MM.1S (cell line): ENCODE results near the gene KCMF1.

ENCODE experiments used
- DNase-seq: peaks from one replicate; pipeline ENCODE4 v3.0.0-alpha.2; 2015
- H2AFZ ChIP-seq: fragments of 300-600 bp; sonication (generic); 2 replicates; pipeline ENCODE4 v1.6.0; 2016; ENCODE audit warnings: antibody characterized with exemption, low read length
- H3F3A ChIP-seq: fragments of 300-600 bp; sonication (generic); 2 replicates; pipeline ENCODE4 v1.6.1; 2016; ENCODE audit warnings: mild to moderate bottlenecking, antibody characterized with exemption, low read length, moderate library complexity, mixed read lengths; ENCODE audit not compliant: insufficient read depth
- H3K27ac ChIP-seq: fragments of 300-600 bp; sonication (generic); 2 replicates; pipeline ENCODE4 v1.5.1; 2016; ENCODE audit warnings: mild to moderate bottlenecking, low read length
- H3K27me3 ChIP-seq: fragments of 300-600 bp; sonication (generic); replicated peaks from 2 replicates; pipeline ENCODE4 v1.6.0; 2016; ENCODE audit warnings: low read length; ENCODE audit not compliant: insufficient read depth
- H3K36me3 ChIP-seq: fragments of 300-600 bp; sonication (generic); replicated peaks from 2 replicates; pipeline ENCODE4 v1.6.1; 2016; ENCODE audit warnings: mild to moderate bottlenecking, low read length, mixed read lengths; ENCODE audit not compliant: insufficient read depth
- H3K4me1 ChIP-seq: fragments of 300-600 bp; sonication (generic); 2 replicates; pipeline ENCODE4 v1.6.1; 2016; ENCODE audit warnings: low read length, mixed read lengths
- H3K4me2 ChIP-seq: fragments of 300-600 bp; sonication (generic); 2 replicates; pipeline ENCODE4 v1.6.0; 2016; ENCODE audit warnings: low read depth, low read length
- H3K4me3 ChIP-seq: fragments of 300-600 bp; sonication (generic); 2 replicates; pipeline ENCODE4 v1.5.1; 2016; ENCODE audit warnings: low read length, mixed read lengths
- H3K79me2 ChIP-seq: fragments of 300-600 bp; sonication (generic); 2 replicates; pipeline ENCODE4 v1.6.1; 2016; ENCODE audit warnings: mixed run types, low read length, mixed read lengths
- H3K9ac ChIP-seq: fragments of 300-600 bp; sonication (generic); 2 replicates; pipeline ENCODE4 v1.6.1; 2016; ENCODE audit warnings: low read length, mixed read lengths
- H3K9me2 ChIP-seq: fragments of 300-600 bp; sonication (generic); replicated peaks from 2 replicates; pipeline ENCODE4 v1.6.1; 2016; ENCODE audit warnings: mild to moderate bottlenecking, low read length, mixed read lengths; ENCODE audit not compliant: insufficient read depth
- H3K9me3 ChIP-seq: fragments of 300-600 bp; sonication (generic); replicated peaks from 2 replicates; pipeline ENCODE4 v1.6.1; 2016; ENCODE audit warnings: mild to moderate bottlenecking, low read length, mixed read lengths; ENCODE audit not compliant: insufficient read depth
- H4K20me1 ChIP-seq: fragments of 300-600 bp; sonication (generic); 2 replicates; pipeline ENCODE4 v1.6.1; 2016; ENCODE audit warnings: mild to moderate bottlenecking, low read length, moderate library complexity, mixed read lengths; ENCODE audit not compliant: insufficient read depth
- EZH2 ChIP-seq: fragments of 300-600 bp; sonication (generic); optimal IDR thresholded peaks from 2 replicates; pipeline ENCODE3; 2017; ENCODE audit warnings: low read depth, mild to moderate bottlenecking, antibody characterized with exemption, low read length, mixed read lengths
- EZH2phosphoT487 ChIP-seq: fragments of 300-600 bp; sonication (generic); IDR thresholded peaks from 2 replicates; pipeline ENCODE4 v1.6.1; 2018; ENCODE audit warnings: antibody characterized with exemption, low read length
- TF ChIP-seq, protein P1 (sequence below): fragments of 300-600 bp; sonication (generic); IDR thresholded peaks from 2 replicates; pipeline ENCODE4 v1.5.1; 2016; ENCODE audit warnings: antibody characterized with exemption, low read length, mixed read lengths

The KCMF1 gene

DNA sequence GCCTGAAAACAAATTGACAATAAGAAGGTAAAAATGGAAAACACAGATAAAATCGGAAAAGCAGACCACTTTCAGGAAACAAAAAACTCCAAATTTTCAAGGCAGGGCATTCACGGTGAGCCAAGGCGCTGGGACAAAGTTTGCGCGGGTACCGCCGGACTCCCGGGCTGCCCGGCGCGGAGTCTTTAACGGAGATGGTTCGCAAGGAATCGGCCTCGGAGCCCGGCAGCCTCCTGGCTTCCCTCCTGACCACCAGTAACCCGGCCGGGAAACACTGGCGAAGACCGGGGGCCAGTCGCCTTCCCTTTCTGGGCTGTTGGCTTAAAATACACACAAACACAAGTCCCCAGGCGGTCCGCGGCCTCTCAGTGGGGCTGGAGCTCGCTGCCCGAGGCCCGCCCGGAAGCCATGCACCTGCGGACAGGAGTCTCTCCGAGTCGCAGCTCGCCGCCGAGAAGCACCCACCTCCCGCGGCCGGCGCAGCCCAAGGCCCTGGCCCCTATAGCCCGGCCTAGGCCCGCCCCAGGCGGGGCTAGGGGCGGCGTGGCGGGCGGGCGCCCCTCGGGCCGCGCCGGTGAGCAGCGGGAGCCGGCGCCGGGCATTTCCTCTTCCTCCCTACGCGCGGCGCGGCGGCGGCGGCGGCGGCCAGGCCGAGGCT, 622 bp upstream of the KCMF1 start:
- no peaks in the 10 kb centered on the region for H3K36me3 ChIP-seq
- H3K4me2 ChIP-seq, result peak overlapping the region; percentile 88
- peak overlapping the region; percentile 83 for H3K27ac ChIP-seq
- peak overlapping the region; percentile 22 for H2AFZ ChIP-seq
- peaks cover 11% of the 10 kb centered on the region; the same call in 1 of the 2 replicates for H4K20me1 ChIP-seq
- no peaks in the 10 kb centered on the region for H3K9me3 ChIP-seq
- no peak for TF ChIP-seq EZH2phosphoT487
- TF ChIP-seq EZH2, result no peak
- TF ChIP-seq, protein P1, sequence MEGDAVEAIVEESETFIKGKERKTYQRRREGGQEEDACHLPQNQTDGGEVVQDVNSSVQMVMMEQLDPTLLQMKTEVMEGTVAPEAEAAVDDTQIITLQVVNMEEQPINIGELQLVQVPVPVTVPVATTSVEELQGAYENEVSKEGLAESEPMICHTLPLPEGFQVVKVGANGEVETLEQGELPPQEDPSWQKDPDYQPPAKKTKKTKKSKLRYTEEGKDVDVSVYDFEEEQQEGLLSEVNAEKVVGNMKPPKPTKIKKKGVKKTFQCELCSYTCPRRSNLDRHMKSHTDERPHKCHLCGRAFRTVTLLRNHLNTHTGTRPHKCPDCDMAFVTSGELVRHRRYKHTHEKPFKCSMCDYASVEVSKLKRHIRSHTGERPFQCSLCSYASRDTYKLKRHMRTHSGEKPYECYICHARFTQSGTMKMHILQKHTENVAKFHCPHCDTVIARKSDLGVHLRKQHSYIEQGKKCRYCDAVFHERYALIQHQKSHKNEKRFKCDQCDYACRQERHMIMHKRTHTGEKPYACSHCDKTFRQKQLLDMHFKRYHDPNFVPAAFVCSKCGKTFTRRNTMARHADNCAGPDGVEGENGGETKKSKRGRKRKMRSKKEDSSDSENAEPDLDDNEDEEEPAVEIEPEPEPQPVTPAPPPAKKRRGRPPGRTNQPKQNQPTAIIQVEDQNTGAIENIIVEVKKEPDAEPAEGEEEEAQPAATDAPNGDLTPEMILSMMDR, result no peak
- H3K9me2 ChIP-seq, result no peaks in the 10 kb centered on the region
- H3K79me2 ChIP-seq, result peaks cover 73% of the 10 kb centered on the region
- peaks cover 31% of the 10 kb centered on the region for H3F3A ChIP-seq
- peak; percentile 71 for DNase-seq
- no peaks in the 10 kb centered on the region for H3K27me3 ChIP-seq
- peaks cover 11% of the 10 kb centered on the region for H3K4me1 ChIP-seq
- peak overlapping the region; percentile 80 for H3K4me3 ChIP-seq
- peak overlapping the region; percentile 86 for H3K9ac ChIP-seq

- H3K4me3 ChIP-seq, result peak overlapping the region; percentile 92
- peaks cover 17% of the 10 kb centered on the region; the same call in 1 of the 2 replicates for H4K20me1 ChIP-seq
- DNase-seq, result peak; percentile 61
- H3K27ac ChIP-seq, result peak overlapping the region; percentile 79
- peaks cover 15% of the 10 kb centered on the region for H3K4me1 ChIP-seq
- peak overlapping the region; percentile 91 for H3K9ac ChIP-seq
- peak overlapping the region; percentile 95; the same call in 1 of the 2 replicates for H3K4me2 ChIP-seq
- no peaks in the 10 kb centered on the region for H3K9me3 ChIP-seq
- peaks cover 83% of the 10 kb centered on the region for H3K79me2 ChIP-seq
- TF ChIP-seq EZH2 (no peak), EZH2phosphoT487 (no peak)
- TF ChIP-seq, protein P1, result no peak
- 0 out of 2 replicates have a peak overlapping the region, but pooled peaks have one; percentile 17 for H2AFZ ChIP-seq
- H3K9me2 ChIP-seq, result no peaks in the 10 kb centered on the region
- no peaks in the 10 kb centered on the region for H3K36me3 ChIP-seq
- peaks cover 31% of the 10 kb centered on the region for H3F3A ChIP-seq
- H3K27me3 ChIP-seq, result no peaks in the 10 kb centered on the region
Observed at GRCh38 chr2:84971510-84972206, 697 bp downstream of the KCMF1 start.

- Histone ChIP-seq H3K9me2 (no peaks in the 10 kb centered on the region), H3K4me3 (peak overlapping the region; percentile 92), H3K4me2 (peak overlapping the region; percentile 95), H3K27ac (peak overlapping the region; percentile 79), H3K79me2 (peaks cover 83% of the 10 kb centered on the region), H3K4me1 (peaks cover 15% of the 10 kb centered on the region), H3F3A (peaks cover 31% of the 10 kb centered on the region), H4K20me1 (peaks cover 21% of the 10 kb centered on the region; the same call in 1 of the 2 replicates), H3K36me3 (no peaks in the 10 kb centered on the region), H3K9me3 (no peaks in the 10 kb centered on the region), H3K9ac (peak overlapping the region; percentile 91), H3K27me3 (no peaks in the 10 kb centered on the region), H2AFZ (0 out of 2 replicates have a peak overlapping the region, but pooled peaks have one; percentile 17)
- TF ChIP-seq, protein P1, result no peak
- TF ChIP-seq EZH2phosphoT487, result no peak
- no peak for TF ChIP-seq EZH2
- no peak for DNase-seq
Observed at GRCh38 chr2:84972207-84972783, 1.3 kb downstream of the KCMF1 start.
